Activated CD4-positive, alpha-beta T cell treated with anti-CD3 and anti-CD28 coated beads, Interleukin-2, amount 50 U/mL, for 24 hours (primary cell): ENCODE results near the gene XAF1.
"Not testable (repeated sequence)": the region's sequence is repeated elsewhere in the genome, so short reads cannot be mapped to it uniquely, and the experiment has no call there.

Experiments used
- DNase-seq, 2 donors: peaks; one replicate each; pipeline ENCODE4 v3.0.0-alpha.2; 2020; ENCODE audit warnings: low read depth in 1 of 2, low spot score in 1 of 2

Gene XAF1

DNA sequence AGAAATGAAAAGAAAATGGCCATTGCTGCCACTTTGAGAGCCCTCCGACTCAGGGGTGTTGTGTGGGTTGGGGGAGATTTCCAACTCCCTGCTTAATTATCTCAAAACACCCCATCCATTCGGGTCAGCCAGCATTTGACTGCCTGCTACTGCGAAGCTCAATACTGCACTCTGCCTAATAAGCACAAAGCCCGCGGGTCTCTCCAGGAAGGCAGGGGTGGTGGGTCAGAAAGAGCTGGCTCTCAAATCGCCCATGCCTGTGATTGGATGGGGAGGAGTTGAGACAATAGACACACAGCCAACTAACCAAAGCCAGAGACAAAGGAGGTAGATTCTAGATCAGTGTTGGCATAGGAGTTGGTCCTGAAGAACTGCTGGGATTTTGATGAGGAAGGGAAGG is 2.3 kb upstream of the XAF1 start:
- DNase-seq: no peak

DNA sequence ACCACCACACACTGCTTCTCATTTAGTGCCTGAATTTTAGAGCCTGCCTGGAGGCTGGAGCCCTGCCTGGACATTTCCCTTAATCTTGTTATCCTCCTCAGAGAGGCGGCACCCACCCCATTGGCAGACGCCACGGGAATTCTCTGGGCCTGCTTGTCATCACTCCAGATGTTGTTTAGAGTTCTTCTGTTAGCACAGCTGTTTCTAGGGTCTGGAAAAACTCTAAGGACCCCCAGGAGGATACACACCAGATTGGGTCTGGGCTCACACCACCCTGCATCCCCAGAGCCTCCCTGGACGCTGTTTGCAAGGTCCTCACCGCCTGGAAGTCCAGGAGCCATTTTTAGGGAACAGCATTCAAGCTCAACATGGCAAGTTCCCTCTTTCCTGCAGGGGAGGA is 565 bp upstream of the XAF1 start:
- DNase-seq: no peak

DNA sequence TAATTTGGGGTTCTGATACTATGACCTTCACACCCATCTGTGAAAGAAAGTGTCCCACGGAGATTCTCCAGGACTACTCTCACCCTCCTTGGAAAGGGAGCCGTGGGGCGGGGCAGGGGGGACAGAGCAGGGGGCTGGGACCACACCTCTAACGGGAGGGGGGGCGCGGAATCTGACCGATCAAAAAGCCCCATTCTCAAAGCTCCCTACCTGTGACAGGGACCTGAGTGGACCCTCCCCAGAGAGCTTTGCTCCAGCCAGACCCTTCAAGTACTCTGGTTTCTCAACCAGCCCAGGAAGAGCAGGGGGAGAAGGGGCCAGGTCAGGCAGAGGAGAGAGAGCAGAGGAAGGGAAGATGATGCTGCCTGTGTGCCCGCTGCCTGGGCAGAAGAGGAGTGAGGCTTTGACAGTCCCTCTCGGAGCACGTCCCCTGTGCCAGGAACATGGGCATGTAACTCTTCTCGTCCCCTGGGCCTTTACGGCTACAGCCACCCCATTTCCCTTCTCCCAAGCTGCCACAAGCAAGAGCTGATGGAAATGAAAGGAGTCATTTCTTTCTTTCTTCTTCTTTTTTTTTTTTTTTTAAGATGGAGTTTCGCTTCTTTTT is 682 bp downstream of the XAF1 start:
- no peak for DNase-seq

GRCh38 chr17:6757747-6758146 is 1.9 kb downstream of the XAF1 start:
- DNase-seq: no peak

DNA sequence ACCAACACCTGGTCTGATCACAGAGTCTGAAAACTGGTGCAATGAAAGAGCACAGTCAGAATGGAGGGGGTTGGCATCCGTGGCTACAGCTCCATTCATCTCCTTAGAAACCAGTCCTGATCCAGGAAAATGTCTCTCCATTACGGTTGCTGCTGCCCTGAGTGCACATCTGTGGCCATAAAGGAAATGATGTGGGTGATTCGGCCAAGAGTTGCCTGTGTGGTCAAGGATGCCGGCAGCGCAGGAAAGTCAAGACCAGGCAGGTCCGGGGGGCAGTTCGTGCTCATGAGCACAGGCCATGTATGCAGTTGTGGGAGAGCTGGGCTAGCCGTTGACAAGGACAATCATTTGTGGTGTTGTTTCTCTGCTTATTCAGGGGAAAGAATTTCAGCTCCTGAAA is 5.9 kb downstream of the XAF1 start:
- DNase-seq: no peak

DNA sequence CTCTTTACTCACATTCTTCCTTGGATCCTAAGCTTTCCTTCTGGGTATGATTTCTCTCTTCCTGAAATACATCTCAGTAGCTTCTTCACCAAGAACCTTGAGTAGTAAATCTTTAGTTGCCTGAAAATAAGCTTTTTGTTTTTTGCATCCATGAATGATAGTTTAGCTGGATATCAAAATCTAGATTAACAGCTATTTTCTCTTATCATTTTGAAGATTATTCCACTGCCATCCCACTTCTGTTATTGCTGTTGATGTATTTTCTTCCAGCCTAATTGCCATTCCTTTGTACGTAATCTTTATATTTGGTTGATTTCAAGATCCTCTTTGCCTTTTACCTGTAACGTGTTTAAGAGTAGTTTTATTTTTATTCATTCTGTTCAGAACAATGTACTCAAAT is 12.6 kb downstream of the XAF1 start:
- no peak for DNase-seq

DNA sequence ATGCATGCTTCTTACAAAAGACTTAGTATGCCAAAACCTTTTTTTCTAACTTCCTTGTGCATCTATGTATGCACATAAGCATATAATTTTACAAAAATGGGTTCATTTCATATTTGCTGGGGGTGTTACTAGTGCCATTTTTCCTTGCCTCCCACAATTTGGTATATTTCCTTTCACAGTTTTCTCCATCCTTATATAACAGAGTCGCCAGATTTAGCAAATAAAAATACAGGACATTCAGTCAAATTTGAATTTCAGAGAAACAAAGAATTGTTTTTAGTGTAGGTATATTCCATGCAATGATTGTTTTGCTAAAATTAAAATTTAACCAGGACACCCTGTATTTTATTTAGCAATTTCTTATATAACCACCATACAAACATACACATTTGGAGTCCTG is 16.2 kb downstream of the XAF1 start:
- DNase-seq: no peak

DNA sequence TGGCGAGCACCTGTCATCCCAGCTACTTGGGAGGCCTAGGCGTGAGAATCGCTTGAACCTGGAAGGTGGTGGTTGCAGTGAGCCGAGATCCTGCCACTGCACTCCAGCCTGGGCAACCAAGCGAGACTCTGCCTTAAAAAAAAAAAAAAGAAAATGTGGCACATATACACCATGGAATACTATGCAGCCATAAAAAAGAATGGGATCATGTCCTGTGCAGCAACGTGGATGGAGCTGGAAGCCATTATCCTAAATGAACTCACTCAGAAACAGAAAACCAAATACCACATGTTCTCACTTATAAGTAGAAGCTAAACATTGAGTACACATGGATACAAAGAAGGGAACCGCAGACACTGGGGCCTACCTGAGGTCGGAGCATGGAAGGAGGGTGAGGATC is 19.1 kb downstream of the XAF1 start:
- DNase-seq: not testable (repeated sequence)

- no peak for DNase-seq
Observed at GRCh38 chr17:6775871-6776405, 20.1 kb downstream of the XAF1 start, which contains the start of gene FBXO39. Gene FBXO39, plus strand, starts transcription at chr17:6776215. Its CDS starts 3,654 bp downstream, at chr17:6779869.

GRCh38 chr17:6779411-6779810 is 23.6 kb downstream of the XAF1 start:
- no peak for DNase-seq

DNA sequence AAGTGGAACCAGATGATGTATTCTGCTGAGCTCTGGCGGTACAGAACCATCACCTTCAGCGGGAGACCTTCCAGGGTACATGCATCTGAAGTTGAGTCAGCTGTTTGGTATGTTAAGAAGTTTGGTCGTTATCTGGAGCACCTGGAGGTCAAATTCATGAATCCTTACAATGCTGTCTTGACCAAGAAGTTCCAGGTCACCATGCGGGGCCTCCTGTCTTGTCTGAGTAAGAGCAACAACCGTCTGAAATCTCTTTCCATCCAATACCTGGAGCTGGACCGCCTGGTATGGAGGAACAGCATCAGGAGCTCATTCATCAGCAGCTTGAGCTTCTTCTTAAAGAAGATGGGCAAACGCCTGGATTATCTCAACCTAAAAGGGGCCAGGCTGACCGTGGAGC is 24.2 kb downstream of the XAF1 start:
- no peak for DNase-seq

- DNase-seq: no peak
Observed at GRCh38 chr17:6780886-6781285, 25.0 kb downstream of the XAF1 start.

DNA sequence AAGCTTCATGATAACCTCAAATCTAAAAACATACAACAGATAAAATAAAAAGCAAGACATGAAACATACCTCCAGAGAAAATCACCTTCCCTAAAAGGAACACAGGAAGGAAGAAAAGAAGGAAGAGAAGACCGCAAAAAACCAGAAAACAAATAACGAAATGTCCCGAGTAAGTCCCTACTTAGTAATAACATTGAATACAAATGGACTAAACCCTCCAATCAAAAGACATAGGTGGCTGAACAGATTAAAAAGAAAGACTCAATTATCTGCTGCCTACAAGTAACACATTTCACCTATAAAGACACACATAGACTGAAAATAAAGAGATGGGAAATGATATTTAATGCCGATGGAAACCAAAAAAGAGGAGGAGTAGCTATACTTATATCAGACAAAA is 26.4 kb downstream of the XAF1 start:
- DNase-seq: no peak

- DNase-seq: no peak
Observed at GRCh38 chr17:6786618-6787017, 30.8 kb downstream of the XAF1 start.

GRCh38 chr17:6787081-6787693 is 31.3 kb downstream of the XAF1 start:
- DNase-seq: no peak

DNA sequence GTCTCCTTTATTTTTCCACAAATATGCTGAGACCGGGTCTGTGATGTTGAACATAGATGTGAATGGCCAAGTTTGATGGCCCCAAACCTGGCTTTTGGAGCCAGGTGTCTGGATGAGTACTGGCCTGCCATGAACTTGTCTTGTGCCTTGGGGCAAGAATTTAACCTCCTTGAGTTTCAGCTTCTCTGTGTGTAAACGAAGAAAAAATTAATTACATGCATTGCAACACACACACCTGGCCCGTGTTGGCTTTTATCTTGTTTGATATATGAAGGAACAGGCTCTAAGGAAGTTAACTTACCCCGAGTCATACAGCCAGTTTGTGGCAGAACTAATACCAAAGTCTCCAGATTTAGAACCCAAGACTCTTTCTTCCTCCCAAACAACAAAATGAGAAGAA is 33.3 kb downstream of the XAF1 start:
- DNase-seq: no peak

DNA sequence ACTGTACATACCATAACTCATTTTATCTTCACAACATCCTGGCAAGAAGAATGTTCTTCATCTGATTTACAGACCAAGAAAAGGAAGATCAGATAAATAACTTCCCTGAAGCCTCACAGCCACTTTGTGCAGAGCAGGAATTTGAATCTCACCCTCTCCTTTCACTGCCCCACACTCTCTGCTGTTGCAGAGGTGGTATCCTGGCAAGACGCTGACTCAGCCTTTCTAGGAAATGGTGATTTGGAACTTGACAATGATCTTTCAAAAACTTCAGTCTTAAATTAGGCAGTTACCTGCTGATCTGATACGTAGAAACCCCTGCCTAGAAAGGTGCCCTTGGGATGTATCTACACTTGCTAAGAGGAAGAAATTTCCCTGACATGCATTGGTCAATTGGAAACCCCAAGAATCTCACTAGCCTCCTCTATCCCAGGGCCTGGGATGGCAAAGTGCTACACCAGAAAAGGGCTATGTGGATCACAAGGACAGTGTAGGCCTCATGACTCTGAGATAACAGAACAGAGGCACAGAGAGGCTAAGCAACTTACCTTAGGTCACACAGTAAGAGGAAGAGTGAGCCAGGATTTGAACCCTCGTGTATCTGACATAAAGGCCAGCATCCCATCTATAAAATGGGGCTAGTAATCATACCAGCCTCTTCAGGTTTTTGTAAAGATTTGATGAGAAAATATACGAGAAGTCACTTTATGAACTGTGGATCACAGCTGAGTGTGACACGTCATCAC is 38.1 kb downstream of the XAF1 start:
- no peak for DNase-seq

- DNase-seq: no peak
Observed at GRCh38 chr17:6796017-6796886, 40.4 kb downstream of the XAF1 start.

DNA sequence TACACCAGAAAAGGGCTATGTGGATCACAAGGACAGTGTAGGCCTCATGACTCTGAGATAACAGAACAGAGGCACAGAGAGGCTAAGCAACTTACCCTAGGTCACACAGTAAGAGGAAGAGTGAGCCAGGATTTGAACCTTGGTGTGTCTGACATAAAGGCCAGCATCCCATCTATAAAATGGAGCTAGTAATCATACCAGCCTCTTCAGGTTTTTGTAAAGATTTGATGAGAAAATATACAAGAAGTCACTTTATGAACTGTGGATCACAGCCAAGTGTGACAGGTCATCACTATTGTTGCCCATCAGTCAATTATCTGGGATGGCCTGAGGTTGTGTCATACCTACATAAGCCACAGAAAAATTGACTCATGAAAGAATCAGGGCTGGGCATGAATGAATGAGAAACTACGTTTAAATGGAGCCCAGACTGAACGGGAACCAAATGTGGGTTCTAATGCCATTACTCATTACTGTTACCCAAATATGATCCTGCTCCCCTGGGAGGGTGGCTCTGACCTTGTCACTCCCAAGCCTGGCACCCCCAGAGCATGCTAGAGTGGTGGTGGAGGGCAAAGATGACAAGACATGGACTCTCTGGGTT is 41.1 kb downstream of the XAF1 start:
- no peak for DNase-seq

GRCh38 chr17:6797718-6798351 is 42.0 kb downstream of the XAF1 start:
- no peak for DNase-seq
